ENCODE results near the gene ZNF107.

Gene ZNF107

DNA sequence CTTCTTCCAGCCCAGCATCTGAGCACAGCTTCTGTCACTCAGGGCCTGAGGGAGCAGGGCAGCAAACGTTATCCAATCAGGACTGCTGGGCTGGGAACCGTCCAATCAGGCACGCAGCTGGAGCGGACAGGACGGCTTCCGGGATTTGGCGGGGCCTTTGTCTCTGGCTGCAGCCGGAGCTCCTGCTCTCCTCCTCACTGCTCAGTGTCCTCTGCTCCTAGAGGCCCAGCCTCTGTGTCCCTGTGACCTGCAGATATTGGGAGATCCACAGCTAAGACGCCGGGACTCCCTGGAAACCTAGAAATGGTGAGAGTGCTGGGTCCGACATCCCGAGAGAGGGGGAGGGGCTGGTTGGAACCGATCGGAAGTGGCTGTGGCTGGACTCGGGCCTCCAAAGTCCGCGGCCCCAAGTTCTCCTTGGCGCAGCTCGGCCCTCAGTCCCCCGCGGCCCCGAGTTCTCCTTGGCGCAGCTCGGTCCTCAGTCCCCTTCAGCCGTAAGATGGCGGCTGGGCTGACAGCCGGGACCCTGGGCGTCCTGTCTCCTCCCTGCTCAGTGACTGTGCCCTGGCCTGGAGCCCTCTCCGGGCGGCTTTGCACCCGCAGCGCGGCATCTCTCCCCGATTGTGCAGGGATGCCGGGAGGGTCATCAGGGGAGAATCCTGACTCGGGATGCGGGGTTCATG, at the start of gene ZNF107:
ZNF107 (plus strand) TSS at position 154 of the 683 bp plus-strand sequence; CDS start at position 304, 150 bp downstream.
- in situ Hi-C loops (cut with HindIII; ENCODE audit: low sequenced_read_pairs): no loop called here

GRCh38 chr7:64618785-64619456, 47.0 kb upstream of the ZNF107 start:
- in situ Hi-C loops (cut with HindIII; ENCODE audit: low sequenced_read_pairs): no loop called here

GRCh38 chr7:64619705-64620104, 46.2 kb upstream of the ZNF107 start:
- in situ Hi-C loops (cut with HindIII; ENCODE audit: low sequenced_read_pairs): no loop called here

DNA sequence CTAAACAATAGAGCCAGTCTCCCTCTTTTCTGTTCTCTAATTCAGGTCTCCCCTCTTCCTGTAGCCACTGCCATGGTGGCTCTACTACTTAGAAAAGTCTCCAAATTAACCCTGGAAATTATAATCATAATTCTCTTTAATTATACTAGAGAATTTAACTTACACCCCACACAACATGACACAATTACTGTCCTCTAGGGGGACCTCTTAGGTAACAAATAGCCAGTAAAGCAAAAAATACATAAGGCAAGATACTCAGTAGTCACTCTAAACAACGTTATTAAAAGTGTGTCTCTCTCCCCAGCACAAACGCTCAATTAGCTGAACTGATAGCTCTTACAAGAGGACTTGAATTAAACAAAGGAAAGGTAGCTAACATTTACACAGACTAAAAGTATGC, 44.3 kb upstream of the ZNF107 start:
- in situ Hi-C loops (cut with HindIII; ENCODE audit: low sequenced_read_pairs): no loop called here

GRCh38 chr7:64625114-64626082, 40.5 kb upstream of the ZNF107 start:
- in situ Hi-C loops (cut with HindIII; ENCODE audit: low sequenced_read_pairs): no loop called here

DNA sequence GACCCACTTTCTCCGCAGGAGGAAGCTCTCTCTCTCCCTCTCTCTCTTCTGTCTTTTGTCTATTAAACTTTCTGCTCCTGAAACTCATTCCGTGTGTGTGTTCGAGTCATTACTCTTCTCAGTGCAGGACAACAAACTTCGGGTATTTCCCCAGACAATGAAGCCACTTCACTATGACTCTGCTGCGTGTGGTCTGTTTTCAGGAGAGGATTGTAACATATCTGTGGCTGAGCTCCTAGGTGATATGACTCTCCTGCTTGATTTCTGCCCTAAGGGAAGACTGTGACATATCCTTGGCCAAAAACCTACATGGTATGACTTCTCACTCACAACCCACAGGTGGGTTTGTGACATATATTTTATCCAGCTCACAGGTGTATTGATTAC, 39.9 kb upstream of the ZNF107 start:
- in situ Hi-C loops (cut with HindIII; ENCODE audit: low sequenced_read_pairs): no loop called here

GRCh38 chr7:64626557-64626956, 39.4 kb upstream of the ZNF107 start:
- in situ Hi-C loops (cut with HindIII; ENCODE audit: low sequenced_read_pairs): no loop called here

DNA sequence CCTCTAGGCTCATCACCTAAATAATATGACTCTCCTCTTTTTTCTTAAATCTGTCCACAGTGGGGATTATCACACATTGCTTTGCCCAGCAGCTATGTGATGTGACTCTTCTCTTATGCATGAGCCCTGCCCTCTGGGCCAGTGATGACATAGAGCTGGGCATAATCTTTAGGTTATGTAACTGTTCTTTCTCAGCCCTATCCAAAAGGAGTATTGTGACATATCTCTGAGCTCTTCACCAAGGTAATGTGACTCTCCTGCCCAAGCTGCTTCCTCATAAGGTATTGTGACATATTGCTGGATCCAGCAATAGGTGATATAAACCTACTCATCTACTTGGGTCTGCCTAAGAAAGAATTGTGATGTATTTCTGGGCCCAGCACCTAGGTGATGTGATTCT, 37.7 kb upstream of the ZNF107 start:
- in situ Hi-C loops (cut with HindIII; ENCODE audit: low sequenced_read_pairs): no loop called here

GRCh38 chr7:64628721-64629120, 37.2 kb upstream of the ZNF107 start:
- in situ Hi-C loops (cut with HindIII; ENCODE audit: low sequenced_read_pairs): no loop called here

DNA sequence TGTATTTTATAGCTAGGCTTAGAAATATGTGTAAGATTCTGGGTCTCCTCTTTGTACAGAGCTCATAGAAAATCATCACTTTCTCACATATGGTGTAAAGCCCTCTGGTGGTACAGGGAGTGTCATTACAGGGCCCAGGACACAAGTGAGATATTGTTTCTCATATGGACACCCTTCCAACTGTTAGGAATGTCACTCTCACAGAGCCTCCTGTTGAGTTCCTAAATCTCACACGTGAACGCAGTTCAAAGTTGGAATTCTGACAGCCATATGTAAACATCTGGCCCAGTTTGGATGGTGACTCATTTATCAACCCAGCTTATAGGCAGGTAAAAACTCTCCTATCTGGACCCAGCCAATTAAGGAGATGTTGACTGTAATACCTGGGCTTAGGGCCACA, 35.4 kb upstream of the ZNF107 start:
- in situ Hi-C loops (cut with HindIII; ENCODE audit: low sequenced_read_pairs): no loop called here

- in situ Hi-C loops (cut with HindIII; ENCODE audit: low sequenced_read_pairs): no loop called here
These were observed 33.9 kb upstream of the ZNF107 start for GRCh38 chr7:64632029-64632428.

DNA sequence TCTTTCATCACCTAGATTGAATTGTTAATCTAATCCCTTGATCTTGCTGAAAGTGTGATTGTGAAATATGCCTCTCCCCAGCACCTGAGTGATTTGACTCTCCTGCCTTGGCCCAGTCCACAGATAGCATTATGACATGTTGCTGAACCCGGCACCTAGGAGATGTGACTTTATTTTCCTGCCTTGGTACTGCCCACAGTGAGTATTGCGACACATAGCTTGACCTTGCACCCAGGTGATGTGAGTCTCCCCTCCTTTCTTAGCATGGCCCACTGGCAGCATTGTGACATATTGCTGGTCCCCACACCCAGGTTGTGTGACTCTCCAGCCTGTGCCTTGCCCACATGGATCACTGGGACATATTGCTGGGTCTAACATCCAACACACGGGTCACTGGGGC, 32.5 kb upstream of the ZNF107 start:
- in situ Hi-C loops (cut with HindIII; ENCODE audit: low sequenced_read_pairs): no loop called here

DNA sequence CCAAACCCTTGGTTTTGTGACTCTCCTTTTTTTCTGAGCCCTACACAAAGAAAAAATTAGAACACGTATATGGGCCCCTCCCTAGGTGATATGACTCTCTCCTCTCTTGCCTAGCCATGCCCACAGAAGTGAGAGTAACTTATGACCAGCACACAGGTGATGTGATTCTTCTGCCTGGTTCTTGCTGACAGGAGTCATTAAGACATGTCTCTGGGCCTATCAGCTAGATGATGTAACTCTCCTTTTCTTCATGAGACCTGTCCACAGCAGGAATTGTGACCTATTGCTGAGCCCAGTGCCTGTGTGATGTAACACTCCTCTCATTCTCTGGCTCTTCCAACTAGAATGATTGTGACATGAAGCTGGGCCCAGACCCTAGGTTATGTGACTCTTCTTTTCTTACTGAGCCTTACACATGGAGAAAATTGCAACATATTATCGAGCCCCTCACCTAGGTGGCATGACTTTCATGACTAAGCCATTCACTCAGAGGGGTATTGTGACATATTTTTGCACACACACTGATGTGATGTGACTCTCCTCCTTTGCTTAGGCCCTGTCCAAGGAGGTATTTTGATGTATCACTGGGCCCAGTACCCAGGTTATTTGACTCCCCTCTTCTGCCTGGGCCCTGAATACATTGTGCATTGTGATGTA, 31.4 kb upstream of the ZNF107 start:
- in situ Hi-C loops (cut with HindIII; ENCODE audit: low sequenced_read_pairs): no loop called here

- in situ Hi-C loops (cut with HindIII; ENCODE audit: low sequenced_read_pairs): no loop called here
These were observed 29.5 kb upstream of the ZNF107 start for GRCh38 chr7:64636386-64636785.

- in situ Hi-C loops (cut with HindIII; ENCODE audit: low sequenced_read_pairs): no loop called here
These were observed 28.1 kb upstream of the ZNF107 start for GRCh38 chr7:64637521-64638445.

DNA sequence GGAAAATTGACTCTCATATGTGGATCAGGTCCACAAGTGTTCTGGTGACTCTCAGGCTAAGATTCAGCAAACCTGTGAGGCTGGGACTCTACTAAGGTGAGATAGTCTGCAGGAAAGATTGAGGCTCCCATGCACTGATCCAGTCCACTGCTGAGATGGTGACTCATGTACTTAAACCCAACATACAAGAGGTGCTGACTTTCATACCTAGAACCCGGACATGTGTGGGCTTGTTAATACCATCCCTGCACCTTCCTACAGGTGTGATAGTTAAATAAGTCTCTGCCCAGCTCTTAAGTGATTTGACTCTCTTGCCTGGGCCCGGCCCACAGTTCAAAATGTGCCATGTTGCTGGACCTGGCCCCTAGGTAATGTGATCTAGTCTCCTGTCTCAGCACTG, 27.1 kb upstream of the ZNF107 start:
- in situ Hi-C loops (cut with HindIII; ENCODE audit: low sequenced_read_pairs): no loop called here

- in situ Hi-C loops (cut with HindIII; ENCODE audit: low sequenced_read_pairs): no loop called here
These were observed 26.5 kb upstream of the ZNF107 start for GRCh38 chr7:64639267-64640001.

DNA sequence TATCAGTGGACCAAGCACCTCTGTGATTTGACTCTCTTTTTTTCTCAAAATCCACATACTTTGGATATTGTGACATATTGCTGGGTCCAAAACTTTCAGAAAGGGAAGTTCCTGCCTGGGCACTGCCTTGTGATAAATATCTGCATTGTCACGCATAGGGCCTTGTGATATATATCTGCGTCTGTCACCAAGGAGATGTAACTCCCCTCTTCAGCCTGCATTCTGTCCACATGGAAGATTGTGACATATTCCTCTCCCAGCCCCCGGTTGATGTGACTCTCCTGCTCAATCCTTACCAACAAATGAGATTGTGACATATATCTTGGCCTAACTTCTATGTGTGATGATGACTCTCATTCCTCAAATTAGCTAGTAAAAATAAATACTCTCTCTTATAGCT, 25.4 kb upstream of the ZNF107 start:
- in situ Hi-C loops (cut with HindIII; ENCODE audit: low sequenced_read_pairs): no loop called here

DNA sequence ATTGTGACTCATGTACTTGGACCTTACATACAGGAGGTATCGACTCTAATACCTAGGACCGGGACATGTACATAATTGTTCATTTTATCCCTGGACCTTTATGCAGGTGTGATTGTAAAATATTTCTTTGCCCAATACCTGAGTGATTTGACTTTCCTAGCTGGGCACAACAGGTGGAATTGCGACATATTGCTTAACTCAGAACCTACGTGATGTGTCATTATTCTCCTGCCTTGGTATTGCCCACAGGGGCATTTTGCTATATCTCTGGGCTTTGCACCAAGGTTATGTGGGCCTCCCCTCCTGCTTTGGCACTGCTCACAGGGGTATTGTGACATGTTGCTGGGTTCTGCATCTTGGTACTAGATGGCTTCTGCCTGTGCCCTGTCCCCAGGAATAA, 23.9 kb upstream of the ZNF107 start:
- in situ Hi-C loops (cut with HindIII; ENCODE audit: low sequenced_read_pairs): no loop called here
